HG03571 (cell line): Measurements from ENCODE around the gene OR6J1.
"Not testable (repeated sequence)": the region's sequence is repeated elsewhere in the genome, so short reads cannot be mapped to it uniquely, and the experiment has no call there.

Experiments used
- ATAC-seq: cut with Tn5 transposase; IDR thresholded peaks from one replicate; pipeline ENCODE4 v1.9.1; 2021; ENCODE audit not compliant: unreplicated experiment

Gene OR6J1

DNA sequence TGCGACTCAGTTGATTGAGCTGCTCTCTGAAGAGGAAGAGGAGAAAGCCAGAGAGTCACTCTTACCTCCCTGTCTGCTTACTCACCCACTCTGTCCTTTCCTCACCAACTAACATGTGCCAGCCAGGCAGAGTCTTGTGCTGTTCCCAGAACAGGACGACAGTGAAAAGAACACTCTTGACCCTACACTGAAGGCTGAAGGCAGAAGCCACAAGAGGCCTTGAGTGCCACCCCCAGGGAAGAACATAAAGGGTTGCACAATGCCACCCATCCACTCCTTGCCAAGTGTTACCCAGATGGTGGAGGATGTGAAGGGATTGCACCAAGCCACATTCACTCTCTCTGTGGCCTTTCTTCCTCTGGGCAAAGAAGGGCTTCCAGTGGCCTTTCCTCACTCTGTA is 33.2 kb downstream of the OR6J1 start:
- no peak for ATAC-seq

DNA sequence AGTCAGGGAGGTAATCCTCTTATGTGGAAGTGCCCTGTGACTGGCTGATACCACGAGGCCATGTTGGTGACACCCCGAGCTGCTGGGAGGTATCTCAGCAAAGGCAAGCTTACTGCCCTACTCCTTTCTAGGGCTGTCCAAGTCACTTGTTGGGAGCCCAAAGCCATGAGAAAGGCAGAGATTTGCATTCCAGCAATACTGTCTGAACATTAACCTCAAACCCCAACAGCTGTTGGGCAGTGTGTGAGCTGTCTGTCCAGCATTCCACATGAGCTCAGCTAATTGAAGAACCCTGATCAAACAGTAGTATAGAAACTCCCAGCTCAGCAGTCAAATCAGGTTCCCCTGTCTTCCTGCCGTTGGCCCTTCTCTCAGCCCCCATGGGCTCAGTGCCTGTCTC is 36.9 kb downstream of the OR6J1 start:
- no peak for ATAC-seq

DNA sequence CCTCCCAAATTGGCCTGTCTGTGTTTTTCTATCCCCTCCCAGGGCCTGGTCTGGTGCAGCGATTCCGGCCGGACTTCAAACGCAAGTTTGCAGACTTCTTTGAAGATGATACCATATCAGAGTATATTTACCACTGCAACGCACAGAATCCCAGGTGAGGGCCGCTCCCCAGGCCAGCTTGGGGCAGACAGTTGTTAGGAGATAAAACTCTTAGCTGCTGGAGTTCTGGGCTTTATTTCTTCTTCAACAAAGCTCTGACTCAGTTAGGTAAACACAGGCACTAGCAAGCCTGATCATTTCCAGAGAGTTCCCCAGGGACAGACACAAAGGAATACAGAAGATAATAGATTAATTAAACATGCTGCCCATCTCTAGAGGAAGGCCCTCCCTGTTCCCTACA is 37.8 kb downstream of the OR6J1 start:
- no peak for ATAC-seq

DNA sequence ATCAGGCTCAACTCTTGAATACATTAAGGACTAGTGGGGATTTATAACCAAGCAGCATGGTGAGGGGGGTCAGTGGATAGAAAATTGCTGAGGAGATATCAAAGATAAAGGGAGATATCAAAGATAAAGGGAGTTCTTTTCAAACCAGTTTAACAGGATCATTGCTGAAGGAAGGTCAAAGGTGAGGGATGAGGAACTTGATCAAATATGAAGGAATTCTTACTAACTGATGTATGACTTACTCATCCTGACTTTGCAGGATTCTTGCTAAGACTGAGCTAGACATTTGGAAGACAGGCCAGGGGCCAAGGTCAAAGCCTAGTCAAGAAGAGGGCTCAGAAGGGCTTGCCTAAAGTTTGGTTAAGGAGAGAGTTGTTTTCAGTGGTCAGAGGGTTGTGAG is 41.3 kb downstream of the OR6J1 start:
- no peak for ATAC-seq

DNA sequence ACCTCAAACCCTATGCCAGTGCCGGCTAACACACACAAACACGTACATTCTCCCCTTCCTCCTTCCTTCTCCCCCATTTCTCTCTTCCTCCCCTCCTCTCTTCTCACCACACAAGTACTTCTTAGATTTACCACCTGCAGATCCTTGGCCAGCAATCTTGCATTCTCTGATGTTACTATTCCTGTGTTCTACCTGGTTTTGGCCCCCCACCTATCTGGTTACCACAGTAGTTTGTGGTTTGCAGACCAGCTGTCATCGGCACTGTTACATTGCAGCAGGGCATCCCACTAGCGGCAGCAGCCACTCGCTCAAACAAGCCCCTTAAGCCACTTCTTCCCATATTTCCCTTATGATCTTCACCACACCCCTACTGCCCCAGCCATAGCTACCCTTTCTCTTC is 42.2 kb downstream of the OR6J1 start:
- ATAC-seq: no peak

DNA sequence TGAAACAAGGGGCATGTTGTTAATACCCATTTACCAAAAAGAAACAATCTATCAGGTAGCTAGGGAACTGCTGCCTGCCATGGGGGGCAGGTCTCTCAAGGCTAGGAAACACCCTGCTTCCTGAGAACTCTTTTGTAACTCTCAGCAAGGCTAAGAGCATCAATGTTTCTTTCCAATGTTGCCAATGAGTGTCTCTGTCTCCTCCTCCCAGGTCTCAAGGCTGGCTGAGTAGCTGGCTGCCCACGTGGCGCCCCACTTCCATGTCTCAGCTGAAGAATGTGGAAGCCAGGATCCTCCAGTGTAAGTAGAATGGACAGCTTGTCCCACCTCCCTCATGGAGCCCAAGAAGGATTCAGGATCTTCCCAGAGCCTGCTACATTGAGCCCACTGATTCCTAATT is 42.7 kb downstream of the OR6J1 start:
- ATAC-seq: no peak

DNA sequence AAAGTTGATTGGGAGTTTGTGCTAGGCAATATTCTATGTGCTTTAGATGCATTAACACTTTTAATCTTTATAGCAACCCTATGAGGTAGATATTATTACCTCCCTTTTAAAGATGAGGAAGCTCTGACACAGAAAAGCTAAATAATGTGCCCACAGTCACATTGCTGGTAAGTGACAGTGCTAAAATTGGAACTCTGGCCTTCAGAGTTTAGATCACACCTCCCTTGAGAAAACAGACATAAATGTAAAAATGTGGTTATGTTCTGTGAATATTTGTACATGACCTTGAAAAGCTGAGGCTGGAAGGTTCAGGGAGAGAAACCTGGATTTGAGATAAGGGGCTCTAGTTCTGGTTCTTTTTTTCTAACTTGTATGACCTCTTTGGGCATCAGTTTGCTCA is 44.1 kb downstream of the OR6J1 start:
- no peak for ATAC-seq

DNA sequence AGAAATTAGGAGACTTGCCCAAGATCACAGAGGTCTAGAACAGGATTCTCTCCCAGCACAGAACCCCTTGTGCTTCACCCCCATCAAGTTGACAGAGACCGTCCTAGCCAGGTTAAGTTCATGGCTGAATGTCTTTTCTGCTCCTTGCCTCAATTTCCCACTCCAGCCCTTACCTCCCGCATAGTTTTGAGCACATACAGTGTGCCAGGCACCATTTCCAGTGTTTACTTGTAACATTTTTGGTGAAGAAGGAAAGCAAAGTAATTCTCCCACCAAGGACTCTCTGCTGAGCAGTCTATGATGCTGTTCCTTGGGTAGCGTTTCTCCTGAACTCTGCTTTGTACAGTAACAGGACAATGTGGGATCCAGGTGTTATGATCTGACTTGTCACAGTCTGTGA is 44.8 kb downstream of the OR6J1 start:
- no peak for ATAC-seq

DNA sequence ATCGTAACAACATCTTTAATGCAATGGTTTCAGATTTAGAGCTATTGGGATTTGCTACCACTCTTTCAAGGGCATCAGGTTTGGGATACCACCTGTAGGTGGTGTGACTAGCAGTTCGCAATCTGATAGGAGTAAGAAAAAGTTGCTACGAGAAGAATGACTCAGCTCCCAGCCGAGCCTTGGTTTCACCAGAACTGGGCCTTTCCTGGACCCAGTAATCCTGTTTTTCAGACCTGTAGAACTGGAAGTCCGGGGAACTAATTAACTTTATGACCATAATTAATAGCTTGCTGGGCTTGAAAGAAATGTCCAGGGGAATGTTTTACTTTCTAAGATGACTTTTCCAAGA is 45.3 kb downstream of the OR6J1 start:
- ATAC-seq: no peak

DNA sequence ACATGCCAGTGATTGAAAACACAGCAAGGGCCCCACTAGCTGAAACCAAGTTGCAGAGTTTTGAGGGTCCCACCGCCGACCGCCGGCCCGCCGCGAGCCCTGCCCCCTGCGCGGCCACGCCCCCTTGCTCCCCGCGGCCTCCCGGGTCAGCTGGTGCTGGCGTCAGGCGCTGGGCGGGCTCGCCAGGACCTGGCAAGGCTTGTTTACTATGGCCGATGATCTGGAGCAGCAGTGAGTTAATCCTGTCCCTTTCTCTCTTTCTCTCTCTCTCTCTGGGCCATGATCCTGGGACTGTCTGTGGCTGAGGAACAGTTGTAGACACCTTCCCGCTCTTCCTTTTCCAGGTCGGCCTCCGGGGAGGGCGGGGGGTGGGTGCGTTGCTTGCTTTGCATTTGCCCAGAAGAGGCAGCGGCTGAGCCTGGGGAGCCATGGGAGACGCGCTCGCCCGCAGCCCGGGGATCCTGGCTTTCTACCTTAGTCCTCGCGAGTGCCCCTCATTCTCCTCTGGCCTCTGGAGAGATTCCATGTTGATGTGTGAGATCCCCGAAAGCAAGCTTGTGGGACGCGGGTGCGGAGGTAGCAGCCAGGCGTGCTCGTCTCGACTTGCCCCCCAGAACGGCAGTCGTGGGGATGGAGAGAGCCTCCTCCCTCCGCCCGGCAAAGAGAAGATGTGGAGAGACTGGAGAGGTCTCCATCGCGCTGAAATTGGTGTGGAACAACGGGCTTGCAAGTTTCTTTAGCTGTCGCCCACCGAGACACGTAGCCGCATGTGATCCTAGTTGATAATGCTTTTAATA is 45.9 kb downstream of the OR6J1 start, which contains the start of gene ABHD4:
ABHD4 (plus strand) TSS at position 202 of the 797 bp plus-strand sequence; CDS start at position 209, 7 bp downstream.
- peak; percentile 76 for ATAC-seq

DNA sequence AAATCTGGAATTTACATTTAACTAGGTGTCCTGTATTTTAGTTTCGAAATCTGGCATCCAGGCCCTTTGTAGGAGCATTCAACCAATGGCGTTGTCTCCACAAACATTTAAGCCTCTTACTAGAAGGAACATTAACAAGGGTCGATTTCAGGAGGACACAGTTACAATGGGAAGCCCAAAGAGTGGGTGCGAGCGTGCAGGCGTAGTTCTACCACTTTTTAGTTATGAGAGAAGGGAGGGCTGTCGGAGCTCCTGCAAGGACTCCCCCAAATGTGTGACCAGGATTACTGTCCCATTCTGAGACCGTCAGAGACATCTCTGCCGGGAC is 46.4 kb downstream of the OR6J1 start:
- no peak for ATAC-seq

DNA sequence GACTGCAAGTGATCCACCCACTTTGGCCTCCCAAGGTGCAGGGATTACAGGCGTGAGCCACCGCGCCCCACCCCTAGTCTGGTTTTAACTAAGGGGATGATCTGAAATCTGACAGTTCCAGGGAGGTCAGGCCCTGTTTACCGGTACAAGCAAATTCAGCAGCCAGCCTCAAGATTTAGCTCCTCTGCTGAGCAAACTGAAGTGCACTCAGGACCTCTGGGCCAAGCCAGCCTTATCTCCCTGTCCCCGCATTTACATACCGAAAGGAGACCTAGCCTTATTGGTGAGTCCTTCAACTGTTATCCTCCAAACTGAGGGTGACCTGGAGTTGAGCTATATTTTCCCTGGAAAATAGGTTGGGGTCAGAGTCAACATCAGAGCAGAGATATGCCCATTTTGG is 46.9 kb downstream of the OR6J1 start:
- ATAC-seq: no peak

DNA sequence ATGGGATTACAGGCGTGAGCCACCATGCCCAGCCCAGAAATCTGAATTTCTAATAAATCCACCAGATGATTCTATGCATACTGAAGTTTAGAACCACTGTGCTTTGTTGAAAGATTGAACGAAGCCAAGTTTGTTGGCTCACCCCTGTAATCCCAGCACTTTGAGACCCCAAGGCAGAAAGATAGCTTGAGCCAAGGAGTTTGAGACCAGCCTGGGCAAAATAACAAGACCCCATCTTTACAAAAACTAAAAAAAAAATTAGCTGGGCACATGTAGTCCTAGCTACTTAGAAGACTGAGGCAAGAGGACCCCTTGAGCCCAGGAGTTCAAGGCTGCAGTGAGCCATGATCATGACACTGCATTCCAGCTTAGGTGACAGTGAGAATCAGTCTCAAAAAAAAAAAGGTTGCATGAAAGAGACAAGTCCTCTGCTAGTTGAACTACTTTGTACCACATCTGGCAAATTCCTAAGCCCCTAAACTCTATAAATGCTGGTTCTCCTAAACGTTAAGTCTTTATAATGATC is 47.7 kb downstream of the OR6J1 start:
- ATAC-seq: no peak

DNA sequence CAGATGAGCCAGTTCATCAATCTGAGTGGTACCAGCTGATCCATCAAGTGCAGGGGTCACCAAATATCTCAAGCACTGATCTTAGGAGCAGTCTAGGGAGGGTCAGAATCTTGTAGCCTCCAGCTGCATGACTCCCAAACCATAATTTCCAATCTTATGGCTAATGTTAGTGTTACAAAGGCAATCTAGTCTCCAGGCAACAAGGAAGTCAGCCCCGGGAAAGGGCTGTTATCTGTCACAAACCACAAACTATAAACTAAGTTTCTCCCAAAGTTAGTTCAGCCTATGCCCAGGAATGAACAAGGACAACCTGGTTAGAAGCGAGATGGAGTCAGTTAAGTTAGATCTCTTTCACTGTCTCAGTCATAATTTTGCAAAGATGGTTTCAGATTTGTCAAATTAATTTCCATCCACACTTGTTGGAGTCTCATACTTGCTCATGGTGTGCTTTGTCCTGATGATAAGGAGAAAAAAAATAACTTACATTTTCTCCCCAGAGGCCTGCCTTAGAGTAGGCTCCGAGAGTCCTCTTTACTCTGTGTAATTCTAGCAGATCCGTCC is 49.9 kb downstream of the OR6J1 start:
- ATAC-seq: no peak

DNA sequence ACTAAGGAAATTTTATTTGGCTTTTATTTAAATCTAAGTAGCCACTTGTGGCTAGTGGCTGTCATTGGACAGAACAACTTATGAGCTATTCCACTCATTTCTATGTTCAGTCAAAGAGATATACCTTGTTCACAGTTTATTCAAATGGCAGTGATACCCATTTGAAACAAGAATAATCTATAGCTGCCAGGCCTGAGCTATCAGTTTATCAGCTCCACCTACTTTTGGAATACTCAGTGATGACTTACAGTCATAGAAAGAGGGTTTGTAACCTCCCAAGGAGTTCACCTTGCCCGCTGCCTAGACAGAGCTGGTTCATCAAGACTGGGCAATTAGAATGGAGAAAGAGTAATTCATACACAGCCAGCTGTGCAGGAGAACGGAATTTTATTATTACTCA is 50.6 kb downstream of the OR6J1 start:
- no peak for ATAC-seq

DNA sequence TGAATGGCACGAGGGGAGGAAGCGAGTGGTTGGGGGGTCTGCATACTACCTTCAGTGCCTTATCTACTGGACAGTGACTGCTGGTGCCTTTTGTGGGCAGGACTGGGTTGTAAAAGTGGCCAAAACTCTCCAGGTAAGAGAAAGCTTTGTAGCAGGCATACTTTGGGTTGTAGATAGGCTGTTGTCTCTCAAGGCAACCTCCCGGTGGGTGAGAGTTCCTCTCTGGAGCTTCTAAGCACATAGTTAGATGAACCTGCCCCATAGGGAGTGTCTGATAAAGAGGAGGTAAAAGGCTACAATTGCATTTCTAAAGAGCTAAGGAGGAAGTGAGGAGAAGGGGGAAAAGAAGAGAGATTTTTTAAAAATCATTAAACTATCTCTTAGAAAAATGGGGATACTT is 51.0 kb downstream of the OR6J1 start:
- no peak for ATAC-seq

DNA sequence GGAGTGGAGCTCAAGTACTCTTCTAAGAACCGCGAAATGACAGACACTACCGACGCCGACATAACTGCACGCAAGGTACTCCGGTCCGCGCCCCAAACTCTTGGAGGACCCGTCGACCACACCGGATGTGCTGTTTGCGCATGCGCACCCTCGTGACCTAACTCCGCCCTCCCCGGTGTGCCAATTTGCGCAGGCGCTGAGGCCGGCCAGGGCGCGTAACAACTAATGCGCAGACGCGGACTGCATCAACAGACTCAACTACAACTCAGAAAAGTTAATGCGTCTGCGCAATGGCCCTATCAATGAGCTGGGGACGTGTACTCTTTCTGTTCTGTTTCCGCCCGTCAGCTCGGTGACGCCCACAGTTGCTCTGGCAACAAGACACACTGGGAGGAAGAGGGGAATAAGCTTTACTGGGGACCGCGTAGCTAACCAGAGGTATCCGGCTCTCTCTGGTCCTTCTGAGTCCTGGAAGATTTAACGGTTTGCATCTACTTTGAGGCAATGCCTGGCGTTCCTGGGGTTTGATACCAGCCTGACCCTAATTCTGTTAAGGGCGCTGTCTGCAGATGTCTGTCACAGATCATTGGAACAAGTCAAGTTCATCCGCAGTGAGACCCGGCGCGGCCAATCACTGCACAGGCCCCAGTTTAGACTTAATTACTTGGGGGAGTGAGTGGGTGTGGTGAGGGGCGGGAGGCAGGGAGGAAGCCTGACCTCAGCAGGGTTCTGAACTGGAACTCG is 54.9 kb downstream of the OR6J1 start, which contains the start of gene DAD1:
DAD1 (minus strand) TSS at position 129 of the 744 bp plus-strand sequence; CDS start at position 62, 67 bp downstream.
- peak; percentile 79 for ATAC-seq

DNA sequence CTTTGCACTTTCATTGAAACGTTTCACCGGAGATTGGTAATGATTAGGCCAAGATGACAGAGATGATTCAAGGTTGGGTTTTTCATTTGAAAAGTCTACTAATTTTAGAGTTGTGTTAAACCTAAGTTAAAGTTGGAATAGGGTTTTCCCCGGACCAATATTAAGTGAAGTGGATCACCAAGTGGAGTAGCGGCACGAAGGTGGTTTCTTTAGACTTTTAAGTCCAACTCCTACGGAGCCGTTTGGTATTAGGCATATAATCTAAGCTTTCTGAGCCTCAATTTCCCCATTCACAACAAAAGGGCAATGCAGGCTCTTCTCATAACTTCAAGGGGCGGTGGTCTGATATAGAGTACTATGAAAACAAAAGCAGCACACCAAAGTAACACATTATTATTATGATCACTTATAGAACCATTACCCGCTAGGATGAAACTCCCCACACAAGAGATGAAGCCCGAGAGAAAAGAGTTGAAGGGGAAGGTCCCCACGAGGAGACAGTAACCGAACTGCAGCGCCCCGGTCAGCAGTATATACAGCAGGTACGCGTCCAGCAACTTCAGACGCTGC is 55.5 kb downstream of the OR6J1 start:
- ATAC-seq: peak; percentile 17

DNA sequence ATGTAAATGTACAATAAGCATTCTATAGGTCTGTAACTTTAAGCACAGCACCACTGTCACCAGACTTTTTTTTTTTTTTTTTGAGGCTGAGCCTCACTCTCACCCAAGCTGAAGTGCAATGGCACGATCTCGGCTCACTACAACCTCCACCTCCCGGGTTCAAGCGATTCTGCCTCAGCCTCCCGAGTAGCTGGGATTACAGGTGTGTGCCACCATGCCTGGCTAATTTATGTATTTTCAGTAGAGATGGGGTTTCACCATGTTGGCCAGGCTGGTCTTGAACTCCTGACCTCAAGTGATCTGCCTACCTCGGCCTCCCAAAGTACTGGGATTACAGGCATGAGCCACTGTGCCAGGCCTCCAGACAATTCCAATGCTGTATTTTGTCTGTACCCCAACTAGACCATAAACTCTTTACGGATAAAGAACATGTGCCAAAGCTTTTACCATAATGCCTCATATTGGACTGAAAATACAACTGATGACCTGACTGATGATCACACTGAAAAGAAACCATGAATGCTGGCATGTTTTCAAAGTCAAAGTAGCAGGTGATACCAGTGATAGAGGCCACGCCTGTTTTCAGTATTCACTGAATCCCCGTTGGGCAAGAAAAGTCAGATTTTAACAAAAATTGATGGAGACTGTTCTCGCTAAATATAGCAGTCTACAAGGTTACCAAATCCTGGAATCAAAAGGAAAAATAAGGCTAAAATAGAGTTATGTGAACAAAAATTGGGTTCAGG is 56.3 kb downstream of the OR6J1 start:
- ATAC-seq: not testable (repeated sequence)

DNA sequence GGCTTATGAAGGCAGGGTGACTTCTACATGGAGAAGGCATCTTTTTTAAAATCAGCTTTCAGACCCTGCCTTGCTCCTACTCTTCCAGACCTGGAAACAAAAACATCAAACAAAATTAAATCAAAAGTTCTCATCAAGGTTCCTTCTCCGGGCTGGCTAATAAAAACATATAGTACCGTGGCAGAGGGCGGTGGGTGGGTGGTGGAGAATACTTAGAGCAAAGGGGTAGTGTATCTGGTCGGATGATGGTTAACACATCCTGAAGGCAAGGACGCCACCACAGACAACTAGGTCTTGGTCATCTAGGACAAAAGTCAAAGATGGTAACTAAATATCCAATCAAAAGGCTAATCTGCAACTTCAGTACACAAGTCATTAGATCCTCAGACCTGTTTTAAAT is 56.9 kb downstream of the OR6J1 start:
- ATAC-seq: no peak

DNA sequence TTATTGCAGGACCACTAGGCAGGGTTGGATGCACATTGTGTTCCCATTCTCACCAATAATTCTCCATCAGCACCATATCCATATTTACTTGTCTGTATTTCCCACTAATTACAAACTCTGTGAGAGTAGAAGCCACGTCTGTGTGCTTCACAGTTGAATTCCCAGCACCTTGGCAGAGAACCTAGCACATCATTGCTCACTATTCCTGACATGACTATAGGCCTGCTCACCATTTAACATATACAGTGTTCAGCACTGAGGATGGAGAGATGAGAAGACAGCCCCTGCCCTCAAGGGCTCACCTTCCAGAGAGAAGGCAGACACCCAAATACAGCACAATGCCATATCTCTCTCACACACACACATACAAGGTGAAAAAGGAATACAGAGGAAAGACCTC is 60.2 kb downstream of the OR6J1 start:
- no peak for ATAC-seq
